Ovary (tissue), 3 donors: Measurements from ENCODE around the gene KRT222.

ENCODE experiments used
- CTCF ChIP-seq, 3 donors: fragments of 450-650 bp in 2 of 3; fragments of 200-600 bp in 1 of 3; IDR thresholded peaks; one replicate each; pipeline versions ENCODE4 v1.5.1 to v1.8.0; 2016 to 2022; ENCODE audit warnings: antibody characterized with exemption in 3 of 3, mild to moderate bottlenecking in 1 of 3
- EP300 ChIP-seq: sonication (generic); formaldehyde crosslinking; IDR thresholded peaks from one replicate; pipeline ENCODE4 v1.6.1; 2017; ENCODE audit warnings: antibody characterized with exemption
- POLR2A ChIP-seq: fragments of 450-650 bp; IDR thresholded peaks from one replicate; pipeline ENCODE4 v1.6.1; 2017; ENCODE audit warnings: antibody characterized with exemption, mild to moderate bottlenecking, moderate library complexity
- donor health status: DM: no; HTN: no; CAD: no.

GRCh38 chr17:40703652-40704051 is 38.7 kb upstream of the KRT222 start, which contains the start of gene KRT24:
- TF ChIP-seq CTCF (IDR thresholded peaks at IDR 0.05), result no peak
- TF ChIP-seq EP300, result no peak
- no peak for TF ChIP-seq POLR2A
